Measurements from ENCODE around the gene UFC1.

GRCh38 chr1:161179698-161180097, 25.9 kb downstream of the UFC1 start:
- TF ChIP-seq CTCF (IDR thresholded peaks at IDR 0.05) (no peak), POLR2A (IDR thresholded peaks at IDR 0.05) (no peak), EP300 (IDR thresholded peaks at IDR 0.05) (no peak)
